GM12878 (cell line): ENCODE measurements around the gene CHCHD1. TPM values are rescaled to one million over a fixed set of nuclear protein-coding genes. Genes with fewer than 3 reads are reported as not detected.

Experiments used
- ATAC-seq: fragments of 200-7000 bp; cut with Tn5 transposase; 3 replicates; pipeline ENCODE4 v1.9.1; 2020; ENCODE audit warnings: mild to moderate bottlenecking, moderate library complexity
- BruUV-seq: library from RNA; stranded (reverse); fragments of 400-500 nt; replicated peaks from 2 replicates; lab custom pipeline; 2021; lab: Mats Ljungman, UMichigan
- CTCF ChIA-PET: fragments of 300-600 bp; sonication (Branson Sonifier 250); formaldehyde crosslinking; extraction: SDS; loops from one replicate; lab custom pipeline; 2021; ENCODE audit warnings: inconsistent platforms; lab: Yijun Ruan, JAX
- POLR2A ChIA-PET: fragments of 350-600 bp; formaldehyde crosslinking; extraction: SDS; loops from one replicate; lab custom pipeline; 2021; ENCODE audit warnings: inconsistent platforms; lab: Charles Lee
- RAD21 ChIA-PET: fragments of 300-600 bp; sonication (Branson Sonifier 250); formaldehyde crosslinking; loops from one replicate; lab custom pipeline; 2023; ENCODE audit warnings: antibody characterized with exemption; ENCODE audit not compliant: unreplicated experiment; lab: Charles Lee
- SMC1A ChIA-PET: fragments of 300-600 bp; sonication (Branson Sonifier 250); formaldehyde crosslinking; loops from one replicate; lab custom pipeline; 2023; ENCODE audit not compliant: unreplicated experiment, uncharacterized antibody; lab: Charles Lee
- DNase-seq: peaks from one replicate; pipeline ENCODE4 v3.0.0-alpha.2; 2011; ENCODE audit warnings: low read depth, low spot score
- FAIRE-seq: peaks from 3 replicates; lab custom pipeline; 2011; peaks lifted over from hg19 to GRCh38; lab: Jason Lieb, UNC
- H2AFZ ChIP-seq: 2 replicates; pipeline ENCODE4 v1.6.0; 2011; ENCODE audit warnings: low read depth, low read length, control low read depth; ENCODE audit not compliant: control insufficient read depth
- H3K27ac ChIP-seq: 2 replicates; pipeline ENCODE4 v1.5.1; 2011; ENCODE audit warnings: control low read depth; ENCODE audit not compliant: control insufficient read depth, insufficient read depth
- H3K27me3 ChIP-seq, 2 experiments: replicated peaks in 1 of 2; 2 replicates each; pipeline versions ENCODE4 v1.6.0 to v1.6.1; 2011; ENCODE audit warnings: low read length in 1 of 2; ENCODE audit not compliant: control insufficient read depth in 2 of 2, insufficient read depth in 2 of 2
- H3K36me3 ChIP-seq, 2 experiments: 2 replicates each; pipeline ENCODE4 v1.5.1; 2011; ENCODE audit warnings: low read length in 1 of 2; ENCODE audit not compliant: control insufficient read depth in 2 of 2, insufficient read depth in 2 of 2
- H3K4me1 ChIP-seq: 2 replicates; pipeline ENCODE4 v1.6.1; 2011; ENCODE audit warnings: mild to moderate bottlenecking, low read length, moderate library complexity, mixed read lengths; ENCODE audit not compliant: control insufficient read depth, insufficient read depth
- H3K4me2 ChIP-seq: 2 replicates; pipeline ENCODE4 v1.6.0; 2011; ENCODE audit warnings: control low read depth; ENCODE audit not compliant: control insufficient read depth, insufficient read depth
- H3K4me3 ChIP-seq: fragments of 200-600 bp; sonication (generic); 2 replicates; pipeline ENCODE4 v1.5.1; 2016
- H3K79me2 ChIP-seq: 2 replicates; pipeline ENCODE4 v1.6.0; 2011; ENCODE audit warnings: low read length; ENCODE audit not compliant: control insufficient read depth, insufficient read depth
- H3K9ac ChIP-seq: 2 replicates; pipeline ENCODE4 v1.8.0; 2011; ENCODE audit warnings: low read length, control low read depth, mixed read lengths; ENCODE audit not compliant: control insufficient read depth, insufficient read depth
- H3K9me3 ChIP-seq: replicated peaks from 3 replicates; pipeline ENCODE4 v1.5.1; 2011; ENCODE audit warnings: mild to moderate bottlenecking, low read length; ENCODE audit not compliant: control insufficient read depth, insufficient read depth
- H4K20me1 ChIP-seq: 2 replicates; pipeline ENCODE4 v1.6.0; 2011; ENCODE audit not compliant: control insufficient read depth, insufficient read depth
- CREB1 ChIP-seq: IDR thresholded peaks from 2 replicates; pipeline ENCODE4 v1.6.1; 2012; ENCODE audit warnings: low read depth, mild to moderate bottlenecking, inconsistent platforms
- EGR1 ChIP-seq, 2 experiments: IDR thresholded peaks; 1 replicate in 1 of 2; 2 replicates in 1 of 2; pipeline ENCODE4 v1.6.1; 2011 to 2012; ENCODE audit warnings: low read depth in 2 of 2, low read length in 2 of 2, borderline replicate concordance in 1 of 2, mild to moderate bottlenecking in 1 of 2, moderate library complexity in 1 of 2
- NFIC ChIP-seq: IDR thresholded peaks from 2 replicates; pipeline ENCODE4 v1.6.1; 2012; ENCODE audit warnings: low read depth, mild to moderate bottlenecking, inconsistent platforms, low read length, moderate library complexity
- SMARCA5 ChIP-seq: fragments of 450-650 bp; IDR thresholded peaks from 2 replicates; pipeline ENCODE4 v1.6.1; 2017; ENCODE audit warnings: mild to moderate bottlenecking
- SPI1 ChIP-seq: IDR thresholded peaks from 2 replicates; pipeline ENCODE4 v1.6.1; 2011; ENCODE audit warnings: low read depth, mild to moderate bottlenecking, low read length, moderate library complexity, borderline replicate concordance; ENCODE audit not compliant: insufficient read depth
- STAT1 ChIP-seq: fragments of 450-650 bp; conservative IDR thresholded peaks from 2 replicates; pipeline ENCODE4 v1.6.1; 2014; ENCODE audit warnings: antibody characterized with exemption, mild to moderate bottlenecking
- YY1 ChIP-seq: IDR thresholded peaks from 2 replicates; pipeline ENCODE4 v1.6.1; 2011; ENCODE audit warnings: low read depth, mild to moderate bottlenecking, low read length
- ZBTB40 ChIP-seq: fragments of 450-650 bp; IDR thresholded peaks from 2 replicates; pipeline ENCODE4 v1.6.1; 2016; ENCODE audit warnings: mild to moderate bottlenecking, moderate library complexity, borderline replicate concordance
- ZNF24 ChIP-seq: fragments of 450-650 bp; IDR thresholded peaks from 2 replicates; pipeline ENCODE4 v1.6.1; 2017; ENCODE audit warnings: antibody characterized with exemption, mild to moderate bottlenecking
- WGBS: methylation state at CpG from one replicate; pipeline ENCODE4 v1.1.6; 2016; ENCODE audit warnings: low lambda C conversion rate; ENCODE audit not compliant: insufficient replicate concordance, insufficient coverage; ENCODE audit errors: missing lambda C conversion rate; 5-methylcytosine and 5-hydroxymethylcytosine counted together
- in situ Hi-C: fragments of 300-500 bp; cut with MboI; formaldehyde crosslinking; loops from 9 replicates; pipeline ENCODE4 v1.14.3; 2018; ENCODE audit warnings: mixed read lengths
- intact Hi-C: fragments of 100-400 bp; cut with micrococcal nuclease; formaldehyde crosslinking; loops from one replicate; pipeline ENCODE4 v1.14.2; 2022; ENCODE audit not compliant: unreplicated experiment
- polyA plus RNA-seq, 11 experiments: library from polyadenylated mRNA; depleted of rRNA in 4 of 11; unstranded in 6 of 11; stranded (reverse) in 5 of 11; fragments of >200 nt; fragmentation: Nextera tagmentation in 4 of 11; fragmentation: Illumina TruSeq in 1 of 11; extraction: Ambion mirVana in 4 of 11; extraction: Trizol in 1 of 11; gene quantifications; 1 replicate in 1 of 11; 2 replicates in 10 of 11; pipeline versions ENCODE4 v1.2.1 to v1.2.3, GENCODE V29; 2011 to 2016; ENCODE audit warnings: inconsistent platforms in 2 of 11, missing spikeins in 2 of 11, low read depth in 1 of 11
- total RNA-seq, 4 experiments: library from RNA; depleted of rRNA in 3 of 4; stranded (reverse); fragments of >200 nt in 3 of 4; fragmentation: Illumina TruSeq in 1 of 4; extraction: Trizol in 1 of 4; gene quantifications; 2 replicates each; pipeline versions ENCODE4 v1.2.1 to v1.2.3, GENCODE V29; 2013 to 2021

The CHCHD1 gene
- total and polyA plus RNA-seq, 10 of the 15 experiments (the other 5 are each of a cell fraction or from before 2014, with no cell fraction given), result 35.0 to 132 (median 70.0) TPM

GRCh38 chr10:73819513-73820093, 37.8 kb downstream of the CHCHD1 start:
- in situ Hi-C loops (no loop called here), intact Hi-C loops (no loop called here)
- H3K4me3 ChIP-seq, result no peak overlapping the region
- no peaks in the 10 kb centered on the region for H3K9me3 ChIP-seq
- ChIA-PET SMC1A (no interaction called here), CTCF (interaction anchor here (0.6 kb wide), 2 partner anchors 14 to 498 kb away, joined by 3 read pairs; no protein-coding TSS in a partner anchor)
- H2AFZ ChIP-seq, result no peak overlapping the region
- H3K9ac ChIP-seq, result no peak overlapping the region
- no peak overlapping the region for H3K27ac ChIP-seq
- H3K4me2 ChIP-seq, result no peak overlapping the region
- TF ChIP-seq SPI1 (no peak), ZNF24 (no peak), STAT1 (no peak), NFIC (no peak), CREB1 (no peak), YY1 (no peak), SMARCA5 (no peak), EGR1 (IDR thresholded peaks at IDR 0.05; ENCODE audit: borderline replicate concordance in 1 of 2, low read depth in 2 of 2, low read length in 2 of 2) (no peak), ZBTB40 (no peak)
- TF ChIP-seq, all 136 proteins: peak for 0
- no peaks in the 10 kb centered on the region for H4K20me1 ChIP-seq
- no TSS peak for BruUV-seq
- DNase-seq (no peak), ATAC-seq (no peak), FAIRE-seq (no peak)
- no peaks in the 10 kb centered on the region for H3K27me3 ChIP-seq
- RAD21 ChIA-PET, result interaction anchor here (1.6 kb wide), 1 partner anchor 60 kb away, joined by 3 read pairs; no protein-coding TSS in a partner anchor
- WGBS, result 98% methylated on average over 19 of the region's 20 CpGs
- no peaks in the 10 kb centered on the region for H3K4me1 ChIP-seq
- no peaks in the 10 kb centered on the region for H3K79me2 ChIP-seq
- H3K36me3 ChIP-seq, result peaks cover 3 to 7% of the 10 kb centered on the region in 2 experiments
- POLR2A ChIA-PET, result interaction anchor here (0.6 to 0.7 kb wide), 2 partner anchors 1270 to 1271 kb away, joined by 3 read pairs; no protein-coding TSS in a partner anchor
